HepG2 (cell line): ENCODE results near the gene CDA. TPM values are rescaled to one million over a fixed set of nuclear protein-coding genes. Genes with fewer than 3 reads are reported as not detected.

ENCODE experiments used
- ATAC-seq: fragments of 200-7000 bp; cut with Tn5 transposase; 3 replicates; pipeline ENCODE4 v1.9.1; 2020; ENCODE audit warnings: mild to moderate bottlenecking, moderate library complexity
- BruUV-seq: library from RNA; stranded (reverse); fragments of 400-500 nt; replicated peaks from 2 replicates; lab custom pipeline; 2021; lab: Mats Ljungman, UMichigan
- CTCF ChIA-PET: fragments of 300-600 bp; formaldehyde crosslinking; extraction: SDS; loops from one replicate; lab custom pipeline; 2021; ENCODE audit warnings: low total read pairs, inconsistent platforms, low intra/inter-chr PET ratio; lab: Yijun Ruan, JAX
- POLR2A ChIA-PET: fragments of 350-600 bp; sonication (Branson Sonifier 250); formaldehyde crosslinking; loops from one replicate; lab custom pipeline; 2020; ENCODE audit warnings: antibody characterized with exemption, inconsistent platforms; lab: Yijun Ruan, JAX
- DNase-seq: peaks from one replicate; pipeline ENCODE4 v3.0.0-alpha.2; 2015; ENCODE audit warnings: low spot score
- FAIRE-seq: peaks from 3 replicates; lab custom pipeline; 2011; peaks lifted over from hg19 to GRCh38; lab: Jason Lieb, UNC
- H2AFZ ChIP-seq: one replicate; pipeline ENCODE4 v1.6.1; 2011; ENCODE audit warnings: low read length, inconsistent platforms
- H3K27ac ChIP-seq: fragments of 300-600 bp; 3 replicates; pipeline ENCODE4 v1.8.0; 2011; ENCODE audit warnings: mixed run types, mild to moderate bottlenecking, mixed read lengths, low read length, inconsistent platforms; ENCODE audit not compliant: insufficient read depth; ENCODE audit errors: extremely low read length
- H3K27me3 ChIP-seq, 2 experiments: fragments of 200-600 bp in 1 of 2; 2 replicates in 1 of 2; 3 replicates in 1 of 2; pipeline versions ENCODE4 v1.6.0 to v1.8.0; 2011; ENCODE audit warnings: low read length in 2 of 2, mild to moderate bottlenecking in 2 of 2, moderate library complexity in 2 of 2, inconsistent platforms in 1 of 2; ENCODE audit not compliant: insufficient read depth in 2 of 2, control insufficient read depth in 1 of 2
- H3K36me3 ChIP-seq, 2 experiments: fragments of 200-600 bp in 1 of 2; replicated peaks in 1 of 2; 2 replicates in 1 of 2; 3 replicates in 1 of 2; pipeline versions ENCODE4 v1.5.1 to v1.8.0; 2011; ENCODE audit warnings: low read length in 2 of 2, inconsistent platforms in 1 of 2; ENCODE audit not compliant: insufficient read depth in 2 of 2, control insufficient read depth in 1 of 2
- H3K4me1 ChIP-seq: 2 replicates; pipeline ENCODE4 v1.5.1; 2012; ENCODE audit warnings: low read length, inconsistent platforms; ENCODE audit not compliant: insufficient read depth
- H3K4me2 ChIP-seq: 2 replicates; pipeline ENCODE4 v1.6.0; 2011; ENCODE audit warnings: low read depth, low read length, inconsistent platforms
- H3K4me3 ChIP-seq, 3 experiments: fragments of 200-600 bp in 1 of 3; sonication (generic), shearing (Covaris generic) in 1 of 3; replicated peaks in 1 of 3; 2 replicates each; pipeline ENCODE4 v1.5.1; 2011 to 2016; ENCODE audit warnings: low read length in 3 of 3, inconsistent platforms in 2 of 3, low read depth in 2 of 3, mild to moderate bottlenecking in 2 of 3, control low read depth in 1 of 3, mixed read lengths in 1 of 3; ENCODE audit not compliant: insufficient read depth in 1 of 3
- H3K79me2 ChIP-seq: one replicate; pipeline ENCODE4 v1.6.1; 2011; ENCODE audit warnings: low read length, inconsistent platforms; ENCODE audit not compliant: insufficient read depth
- H3K9ac ChIP-seq: 2 replicates; pipeline ENCODE4 v1.6.0; 2011; ENCODE audit warnings: mild to moderate bottlenecking, low read depth, low read length, inconsistent platforms; ENCODE audit not compliant: insufficient read depth
- H3K9me3 ChIP-seq: 2 replicates; pipeline ENCODE4 v1.5.1; 2012; ENCODE audit warnings: mild to moderate bottlenecking, low read length
- H4K20me1 ChIP-seq: 2 replicates; pipeline ENCODE4 v1.6.0; 2011; ENCODE audit warnings: inconsistent platforms, mild to moderate bottlenecking, low read length, moderate library complexity; ENCODE audit not compliant: insufficient read depth
- CCDC6 ChIP-seq: sonication (generic); formaldehyde crosslinking; IDR thresholded peaks from 2 replicates; pipeline ENCODE4 v1.8.1; 2022; ENCODE audit warnings: mild to moderate bottlenecking, missing genetic modification reagents, moderate library complexity
- FOXA3 ChIP-seq: IDR thresholded peaks from 2 replicates; pipeline ENCODE4 v1.6.1; 2016; ENCODE audit warnings: missing genetic modification reagents, missing compliant biosample characterization
- GFI1 ChIP-seq: sonication (generic); formaldehyde crosslinking; IDR thresholded peaks from 2 replicates; pipeline ENCODE4 v1.5.0; 2020; ENCODE audit warnings: missing genetic modification reagents, mild to moderate bottlenecking, borderline replicate concordance
- KDM5A ChIP-seq: fragments of 200-600 bp; sonication (generic); IDR thresholded peaks from 2 replicates; pipeline ENCODE4 v1.7.0; 2018; ENCODE audit warnings: antibody characterized with exemption, mild to moderate bottlenecking, low read length, borderline replicate concordance
- KMT2A ChIP-seq: sonication (generic); formaldehyde crosslinking; IDR thresholded peaks from 2 replicates; pipeline ENCODE4 v1.4.0; 2020; ENCODE audit warnings: missing genetic modification reagents
- SPEN ChIP-seq: sonication (generic); formaldehyde crosslinking; IDR thresholded peaks from 2 replicates; pipeline ENCODE4 v1.5.1; 2020; ENCODE audit warnings: low read depth, mild to moderate bottlenecking, missing genetic modification reagents
- ZBTB7B ChIP-seq: sonication (generic); formaldehyde crosslinking; IDR thresholded peaks from 2 replicates; pipeline ENCODE4 v1.4.0; 2020; ENCODE audit warnings: missing genetic modification reagents
- ZNF614 ChIP-seq: IDR thresholded peaks from 2 replicates; pipeline ENCODE4 v1.6.1; 2018; ENCODE audit warnings: missing biosample characterization, missing genetic modification reagents, inconsistent platforms, borderline replicate concordance
- ZNF619 ChIP-seq: sonication (generic); formaldehyde crosslinking; IDR thresholded peaks from 2 replicates; pipeline ENCODE4 v1.4.0; 2020; ENCODE audit warnings: mild to moderate bottlenecking, missing genetic modification reagents
- ZNF652 ChIP-seq: IDR thresholded peaks from 2 replicates; pipeline ENCODE4 v1.6.1; 2016; ENCODE audit warnings: low read depth, borderline replicate concordance
- WGBS: methylation state at CpG from one replicate; pipeline ENCODE4 v1.1.6; 2017; ENCODE audit warnings: low lambda C conversion rate; 5-methylcytosine and 5-hydroxymethylcytosine counted together
- in situ Hi-C: cut with HindIII; loops from 2 replicates; pipeline ENCODE4 v1.10.0; 2017; ENCODE audit warnings: low pct_unique_long_range_greater_than_20kb; ENCODE audit not compliant: extremely low pct_ligation_motif_present
- intact Hi-C: fragments of 100-400 bp; cut with micrococcal nuclease; formaldehyde crosslinking; loops from one replicate; pipeline ENCODE4 v1.10.0; 2022; ENCODE audit not compliant: unreplicated experiment
- polyA plus RNA-seq, 8 experiments: library from polyadenylated mRNA; depleted of rRNA in 3 of 8; stranded (reverse) in 7 of 8; unstranded in 1 of 8; fragments of >200 nt; fragmentation: Illumina TruSeq in 4 of 8; extraction: Trizol in 4 of 8; gene quantifications; 2 replicates each; pipeline versions ENCODE4 v1.2.1 to v1.2.3, GENCODE V29; 2011 to 2016; ENCODE audit warnings: low read depth in 4 of 8, missing spikeins in 1 of 8, mixed read lengths in 1 of 8; ENCODE audit not compliant: insufficient read depth in 1 of 8
- total RNA-seq, 5 experiments: library from RNA; depleted of rRNA; stranded (reverse); fragments of >200 nt; fragmentation: Illumina TruSeq; extraction: Trizol; gene quantifications; 2 replicates each; pipeline ENCODE4 v1.2.3, GENCODE V29; 2016; ENCODE audit warnings: low read depth in 1 of 5
- TF ChIP-seq, protein P1 (sequence below): sonication (generic); formaldehyde crosslinking; conservative IDR thresholded peaks from 2 replicates; pipeline ENCODE4 v1.4.0; 2020; ENCODE audit warnings: mild to moderate bottlenecking, missing genetic modification reagents, moderate library complexity
- TF ChIP-seq, protein P2 (sequence below): sonication (generic); formaldehyde crosslinking; conservative IDR thresholded peaks from 2 replicates; pipeline ENCODE4 v1.8.0; 2022; ENCODE audit warnings: mild to moderate bottlenecking, moderate library complexity, missing genetic modification reagents
- TF ChIP-seq, protein P3 (sequence below): sonication (generic); formaldehyde crosslinking; IDR thresholded peaks from 2 replicates; pipeline ENCODE4 v1.8.0; 2023; ENCODE audit warnings: mild to moderate bottlenecking, missing genetic modification reagents
- TF ChIP-seq, protein P4 (sequence below): sonication (generic); formaldehyde crosslinking; IDR thresholded peaks from 2 replicates; pipeline ENCODE4 v1.8.0; 2022; ENCODE audit warnings: mild to moderate bottlenecking, missing genetic modification reagents; ENCODE audit not compliant: insufficient replicate concordance

Gene CDA
- total and polyA plus RNA-seq, 2 of the 13 experiments (the other 11 are each of a cell fraction or from before 2014, with no cell fraction given) = 0.66 to 2.1 TPM

DNA sequence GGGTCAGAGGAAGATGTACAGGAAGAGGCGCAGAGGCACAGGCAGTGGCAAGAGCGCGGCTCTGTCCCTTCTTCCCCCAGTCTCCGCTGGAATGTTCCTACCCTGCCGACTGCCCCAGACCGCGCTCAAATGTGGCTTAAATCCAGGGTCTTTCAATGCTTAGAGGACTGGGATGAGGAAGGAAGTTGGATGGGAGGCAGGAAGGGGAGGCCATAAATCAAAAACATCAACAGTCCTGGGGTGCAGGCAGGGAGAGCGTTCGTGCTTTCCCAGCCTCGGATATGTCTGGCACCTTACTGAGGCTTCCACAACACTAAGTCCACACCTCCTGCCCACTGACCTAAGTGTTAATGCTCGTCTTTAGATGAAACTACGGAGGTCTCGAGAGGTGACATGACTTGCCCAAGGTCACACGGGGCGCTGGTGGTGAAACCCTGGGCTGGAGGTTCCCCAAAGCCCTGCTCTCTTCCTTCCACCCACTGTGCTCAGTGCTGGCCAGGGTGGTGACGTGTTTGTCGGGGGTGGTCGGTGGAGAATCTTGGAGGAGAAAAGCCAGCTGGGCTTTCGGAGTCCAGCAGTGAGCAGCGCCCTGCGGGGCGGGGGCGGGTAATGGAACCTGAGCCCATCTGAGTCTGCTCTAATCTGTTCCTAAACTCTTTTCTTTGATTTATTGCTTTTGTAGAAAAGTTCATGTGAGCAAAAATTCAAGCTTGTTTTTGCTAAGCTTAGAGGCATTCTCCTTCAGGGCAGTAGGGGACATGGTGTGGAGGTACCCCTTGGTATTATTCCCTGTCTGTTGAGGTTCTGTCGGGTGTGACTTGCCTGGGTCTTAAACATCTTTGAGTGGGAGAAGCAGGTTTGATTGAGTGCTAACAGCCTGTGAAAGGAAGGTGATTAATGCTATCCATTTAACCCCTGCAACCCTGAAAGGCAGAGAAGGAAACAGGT, 708 bp downstream of the CDA start:
- Histone ChIP-seq H2AFZ (no peak overlapping the region), H3K79me2 (no peaks in the 10 kb centered on the region), H3K27me3 (peaks cover 1 to 15% of the 10 kb centered on the region in 2 experiments; a peak in 3 of 5 replicates), H3K27ac (no peak overlapping the region), H3K4me3 (peak overlapping the region in 2 of 3 experiments; percentile 42 to 52; a peak in 3 of 6 replicates), H3K4me2 (peak overlapping the region; percentile 66), H3K4me1 (peaks cover 34% of the 10 kb centered on the region), H3K9me3 (no peaks in the 10 kb centered on the region), H3K36me3 (no peaks in the 10 kb centered on the region), H4K20me1 (no peaks in the 10 kb centered on the region), H3K9ac (no peak overlapping the region)
- ChIA-PET POLR2A (interaction anchor here (1.0 to 3.2 kb wide), 9 partner anchors 14 to 197 kb away, joined by 3 to 23 read pairs (median 5); partner anchors contain the start of genes FAM43B, HP1BP3 and PINK1), CTCF (no interaction called here)
- DNase-seq (no peak), FAIRE-seq (no peak), ATAC-seq (peak; percentile 57)
- no TSS peak for BruUV-seq
- intact Hi-C loops (no loop called here), in situ Hi-C loops (no loop called here)
- WGBS = 3% methylated on average over 17 of the region's 24 CpGs
- TF ChIP-seq ZNF619 (CRISPR knock-in tag) = no peak
- TF ChIP-seq, protein P1, sequence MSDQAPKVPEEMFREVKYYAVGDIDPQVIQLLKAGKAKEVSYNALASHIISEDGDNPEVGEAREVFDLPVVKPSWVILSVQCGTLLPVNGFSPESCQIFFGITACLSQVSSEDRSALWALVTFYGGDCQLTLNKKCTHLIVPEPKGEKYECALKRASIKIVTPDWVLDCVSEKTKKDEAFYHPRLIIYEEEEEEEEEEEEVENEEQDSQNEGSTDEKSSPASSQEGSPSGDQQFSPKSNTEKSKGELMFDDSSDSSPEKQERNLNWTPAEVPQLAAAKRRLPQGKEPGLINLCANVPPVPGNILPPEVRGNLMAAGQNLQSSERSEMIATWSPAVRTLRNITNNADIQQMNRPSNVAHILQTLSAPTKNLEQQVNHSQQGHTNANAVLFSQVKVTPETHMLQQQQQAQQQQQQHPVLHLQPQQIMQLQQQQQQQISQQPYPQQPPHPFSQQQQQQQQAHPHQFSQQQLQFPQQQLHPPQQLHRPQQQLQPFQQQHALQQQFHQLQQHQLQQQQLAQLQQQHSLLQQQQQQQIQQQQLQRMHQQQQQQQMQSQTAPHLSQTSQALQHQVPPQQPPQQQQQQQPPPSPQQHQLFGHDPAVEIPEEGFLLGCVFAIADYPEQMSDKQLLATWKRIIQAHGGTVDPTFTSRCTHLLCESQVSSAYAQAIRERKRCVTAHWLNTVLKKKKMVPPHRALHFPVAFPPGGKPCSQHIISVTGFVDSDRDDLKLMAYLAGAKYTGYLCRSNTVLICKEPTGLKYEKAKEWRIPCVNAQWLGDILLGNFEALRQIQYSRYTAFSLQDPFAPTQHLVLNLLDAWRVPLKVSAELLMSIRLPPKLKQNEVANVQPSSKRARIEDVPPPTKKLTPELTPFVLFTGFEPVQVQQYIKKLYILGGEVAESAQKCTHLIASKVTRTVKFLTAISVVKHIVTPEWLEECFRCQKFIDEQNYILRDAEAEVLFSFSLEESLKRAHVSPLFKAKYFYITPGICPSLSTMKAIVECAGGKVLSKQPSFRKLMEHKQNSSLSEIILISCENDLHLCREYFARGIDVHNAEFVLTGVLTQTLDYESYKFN (CRISPR knock-in tag) = no peak
- TF ChIP-seq FOXA3 (CRISPR knock-in tag) = no peak
- TF ChIP-seq, protein P2, sequence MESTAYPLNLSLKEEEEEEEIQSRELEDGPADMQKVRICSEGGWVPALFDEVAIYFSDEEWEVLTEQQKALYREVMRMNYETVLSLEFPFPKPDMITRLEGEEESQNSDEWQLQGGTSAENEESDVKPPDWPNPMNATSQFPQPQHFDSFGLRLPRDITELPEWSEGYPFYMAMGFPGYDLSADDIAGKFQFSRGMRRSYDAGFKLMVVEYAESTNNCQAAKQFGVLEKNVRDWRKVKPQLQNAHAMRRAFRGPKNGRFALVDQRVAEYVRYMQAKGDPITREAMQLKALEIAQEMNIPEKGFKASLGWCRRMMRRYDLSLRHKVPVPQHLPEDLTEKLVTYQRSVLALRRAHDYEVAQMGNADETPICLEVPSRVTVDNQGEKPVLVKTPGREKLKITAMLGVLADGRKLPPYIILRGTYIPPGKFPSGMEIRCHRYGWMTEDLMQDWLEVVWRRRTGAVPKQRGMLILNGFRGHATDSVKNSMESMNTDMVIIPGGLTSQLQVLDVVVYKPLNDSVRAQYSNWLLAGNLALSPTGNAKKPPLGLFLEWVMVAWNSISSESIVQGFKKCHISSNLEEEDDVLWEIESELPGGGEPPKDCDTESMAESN (CRISPR knock-in tag) = 0 out of 2 replicates have a peak, but pooled peaks have one; percentile 2
- TF ChIP-seq GFI1 = no peak
- TF ChIP-seq, protein P3, sequence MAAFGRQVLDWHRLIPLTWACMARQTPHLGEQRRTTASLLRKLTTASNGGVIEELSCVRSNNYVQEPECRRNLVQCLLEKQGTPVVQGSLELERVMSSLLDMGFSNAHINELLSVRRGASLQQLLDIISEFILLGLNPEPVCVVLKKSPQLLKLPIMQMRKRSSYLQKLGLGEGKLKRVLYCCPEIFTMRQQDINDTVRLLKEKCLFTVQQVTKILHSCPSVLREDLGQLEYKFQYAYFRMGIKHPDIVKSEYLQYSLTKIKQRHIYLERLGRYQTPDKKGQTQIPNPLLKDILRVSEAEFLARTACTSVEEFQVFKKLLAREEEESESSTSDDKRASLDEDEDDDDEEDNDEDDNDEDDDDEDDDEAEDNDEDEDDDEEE (CRISPR knock-in tag) = no peak
- TF ChIP-seq KMT2A (CRISPR knock-in tag) = no peak
- 0 out of 2 replicates have a peak, but pooled peaks have one; percentile 9 for TF ChIP-seq ZBTB7B (CRISPR knock-in tag)
- TF ChIP-seq, protein P4, sequence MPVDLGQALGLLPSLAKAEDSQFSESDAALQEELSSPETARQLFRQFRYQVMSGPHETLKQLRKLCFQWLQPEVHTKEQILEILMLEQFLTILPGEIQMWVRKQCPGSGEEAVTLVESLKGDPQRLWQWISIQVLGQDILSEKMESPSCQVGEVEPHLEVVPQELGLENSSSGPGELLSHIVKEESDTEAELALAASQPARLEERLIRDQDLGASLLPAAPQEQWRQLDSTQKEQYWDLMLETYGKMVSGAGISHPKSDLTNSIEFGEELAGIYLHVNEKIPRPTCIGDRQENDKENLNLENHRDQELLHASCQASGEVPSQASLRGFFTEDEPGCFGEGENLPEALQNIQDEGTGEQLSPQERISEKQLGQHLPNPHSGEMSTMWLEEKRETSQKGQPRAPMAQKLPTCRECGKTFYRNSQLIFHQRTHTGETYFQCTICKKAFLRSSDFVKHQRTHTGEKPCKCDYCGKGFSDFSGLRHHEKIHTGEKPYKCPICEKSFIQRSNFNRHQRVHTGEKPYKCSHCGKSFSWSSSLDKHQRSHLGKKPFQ (CRISPR knock-in tag) = no peak
- TF ChIP-seq KDM5A = no peak
- TF ChIP-seq SPEN (CRISPR knock-in tag) = no peak
- TF ChIP-seq ZNF614 (CRISPR knock-in tag) = no peak
- 0 out of 2 replicates have a peak, but pooled peaks have one; percentile 25 for TF ChIP-seq CCDC6 (CRISPR knock-in tag)
- peak; percentile 60 for TF ChIP-seq ZNF652 (CRISPR knock-in tag)
